GM23338 (cell line): ENCODE measurements around the gene CHMP1B. TPM values are rescaled to one million over a fixed set of nuclear protein-coding genes. Genes with fewer than 3 reads are reported as not detected.

Experiments used
- ATAC-seq: fragments of 200-7000 bp; cut with Tn5 transposase; 3 replicates; pipeline ENCODE4 v1.9.1; 2020
- DNase-seq: peaks from one replicate; pipeline ENCODE4 v3.0.0-alpha.2; 2015; ENCODE audit warnings: low spot score
- H2AFZ ChIP-seq: fragments of 200-600 bp; sonication (generic); 2 replicates; pipeline ENCODE4 v1.8.0; 2016; ENCODE audit warnings: antibody characterized with exemption, mild to moderate bottlenecking, moderate library complexity
- H3F3A ChIP-seq: fragments of 200-600 bp; sonication (generic); replicated peaks from 2 replicates; pipeline ENCODE4 v1.8.0; 2017; ENCODE audit warnings: antibody characterized with exemption, mixed run types, low read depth
- H3K27ac ChIP-seq: fragments of 200-600 bp; sonication (generic); 2 replicates; pipeline ENCODE4 v1.6.1; 2016; ENCODE audit warnings: low read depth
- H3K27me3 ChIP-seq: fragments of 200-600 bp; sonication (generic); 2 replicates; pipeline ENCODE4 v1.8.0; 2016; ENCODE audit warnings: mild to moderate bottlenecking, mixed run types, moderate library complexity; ENCODE audit not compliant: insufficient read depth
- H3K36me3 ChIP-seq: fragments of 200-600 bp; sonication (generic); 2 replicates; pipeline ENCODE4 v1.8.0; 2016; ENCODE audit warnings: mild to moderate bottlenecking; ENCODE audit not compliant: insufficient read depth
- H3K4me1 ChIP-seq: fragments of 200-600 bp; sonication (generic); 2 replicates; pipeline ENCODE4 v1.8.0; 2016; ENCODE audit warnings: mild to moderate bottlenecking, moderate library complexity; ENCODE audit not compliant: insufficient read depth
- H3K4me2 ChIP-seq: fragments of 200-600 bp; sonication (generic); 2 replicates; pipeline ENCODE4 v1.7.1; 2017; ENCODE audit warnings: mixed run types
- H3K4me3 ChIP-seq: fragments of 200-600 bp; sonication (generic); 2 replicates; pipeline ENCODE4 v1.6.1; 2016; ENCODE audit warnings: mixed run types
- H3K79me2 ChIP-seq: fragments of 200-600 bp; sonication (generic); replicated peaks from 2 replicates; pipeline ENCODE4 v1.8.0; 2017; ENCODE audit warnings: mild to moderate bottlenecking; ENCODE audit not compliant: insufficient read depth
- H3K9me2 ChIP-seq: fragments of 200-600 bp; sonication (generic); 2 replicates; pipeline ENCODE4 v1.8.0; 2017; ENCODE audit not compliant: insufficient read depth
- H4K20me1 ChIP-seq: fragments of 200-600 bp; sonication (generic); replicated peaks from 2 replicates; pipeline ENCODE4 v1.8.0; 2017; ENCODE audit warnings: mild to moderate bottlenecking; ENCODE audit not compliant: insufficient read depth
- H3K27ac Mint-ChIP-seq: 2 replicates; pipeline ENCODE4 v1.8.0; 2020; ENCODE audit warnings: inconsistent platforms, mild to moderate bottlenecking, moderate library complexity, mixed read lengths
- H3K27me3 Mint-ChIP-seq: 3 replicates; pipeline ENCODE4 v1.8.0; 2022; ENCODE audit warnings: low read depth, mild to moderate bottlenecking, moderate library complexity, mixed read lengths, inconsistent platforms; ENCODE audit not compliant: insufficient read depth, poor library complexity
- H3K36me3 Mint-ChIP-seq: 3 replicates; pipeline ENCODE4 v1.8.0; 2021; ENCODE audit warnings: low read depth, mild to moderate bottlenecking, inconsistent platforms, moderate library complexity, mixed read lengths
- H3K4me1 Mint-ChIP-seq: 3 replicates; pipeline ENCODE4 v1.8.0; 2020; ENCODE audit warnings: mild to moderate bottlenecking, inconsistent platforms, mixed read lengths
- H3K4me3 Mint-ChIP-seq: 3 replicates; pipeline ENCODE4 v1.8.0; 2021; ENCODE audit warnings: moderate library complexity, mild to moderate bottlenecking, inconsistent platforms, mixed read lengths
- H3K9me3 Mint-ChIP-seq: 3 replicates; pipeline ENCODE4 v1.8.0; 2020; ENCODE audit warnings: moderate library complexity, mild to moderate bottlenecking, inconsistent platforms, mixed read lengths
- STAT1 ChIP-seq: IDR thresholded peaks from one replicate; pipeline ENCODE4 v1.6.1; 2016; ENCODE audit warnings: antibody characterized with exemption; ENCODE audit not compliant: unreplicated experiment
- polyA plus RNA-seq: library from polyadenylated mRNA; unstranded; fragments of >200 nt; fragmentation: Nextera tagmentation; extraction: Ambion mirVana; gene quantifications from 2 replicates; pipeline ENCODE4 v1.2.1, GENCODE V29; 2016
- total RNA-seq: library from RNA; depleted of rRNA; stranded (reverse); fragments of >200 nt; shearing (Covaris generic); gene quantifications from 2 replicates; pipeline ENCODE4 v1.2.3, GENCODE V29; 2014
- TF ChIP-seq, protein P1 (sequence below): fragments of 250-450 bp; sonication (Bioruptor Pico); IDR thresholded peaks from 2 replicates; pipeline ENCODE4 v1.5.0; 2020; ENCODE audit warnings: mild to moderate bottlenecking, moderate library complexity
- TF ChIP-seq, protein P2 (sequence below), 2 experiments: fragments of 200-600 bp in 1 of 2; sonication (generic) in 1 of 2; conservative IDR thresholded peaks; 2 replicates each; pipeline versions ENCODE4 v1.5.1 to v1.6.1; 2016 to 2017; ENCODE audit warnings: antibody characterized with exemption in 2 of 2, low read depth in 2 of 2, mild to moderate bottlenecking in 2 of 2, moderate library complexity in 1 of 2

CHMP1B gene
- total and polyA plus RNA-seq, 2 experiments from 2014 or later, result 41.8 to 52.1 TPM

DNA sequence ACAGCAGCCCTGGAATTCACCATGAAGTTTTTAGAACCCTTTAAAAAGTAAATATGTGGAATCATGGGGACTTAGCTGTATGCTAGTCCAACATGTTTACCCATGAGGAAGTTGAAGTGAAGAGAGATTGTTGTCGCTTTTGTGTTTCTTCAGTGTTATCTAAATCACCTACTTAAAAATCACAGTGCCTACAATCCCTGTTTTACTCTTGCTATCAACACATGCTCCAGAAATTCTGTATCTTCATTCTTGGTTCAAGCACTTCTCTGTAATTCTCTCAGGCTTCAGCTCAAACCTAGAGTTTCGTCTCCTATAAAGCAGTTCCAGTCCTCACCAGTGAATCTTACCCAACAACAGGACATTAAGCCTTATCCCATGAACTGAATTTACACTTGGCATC lies 30.5 kb upstream of the CHMP1B start (continued):
- TF ChIP-seq, protein P1, sequence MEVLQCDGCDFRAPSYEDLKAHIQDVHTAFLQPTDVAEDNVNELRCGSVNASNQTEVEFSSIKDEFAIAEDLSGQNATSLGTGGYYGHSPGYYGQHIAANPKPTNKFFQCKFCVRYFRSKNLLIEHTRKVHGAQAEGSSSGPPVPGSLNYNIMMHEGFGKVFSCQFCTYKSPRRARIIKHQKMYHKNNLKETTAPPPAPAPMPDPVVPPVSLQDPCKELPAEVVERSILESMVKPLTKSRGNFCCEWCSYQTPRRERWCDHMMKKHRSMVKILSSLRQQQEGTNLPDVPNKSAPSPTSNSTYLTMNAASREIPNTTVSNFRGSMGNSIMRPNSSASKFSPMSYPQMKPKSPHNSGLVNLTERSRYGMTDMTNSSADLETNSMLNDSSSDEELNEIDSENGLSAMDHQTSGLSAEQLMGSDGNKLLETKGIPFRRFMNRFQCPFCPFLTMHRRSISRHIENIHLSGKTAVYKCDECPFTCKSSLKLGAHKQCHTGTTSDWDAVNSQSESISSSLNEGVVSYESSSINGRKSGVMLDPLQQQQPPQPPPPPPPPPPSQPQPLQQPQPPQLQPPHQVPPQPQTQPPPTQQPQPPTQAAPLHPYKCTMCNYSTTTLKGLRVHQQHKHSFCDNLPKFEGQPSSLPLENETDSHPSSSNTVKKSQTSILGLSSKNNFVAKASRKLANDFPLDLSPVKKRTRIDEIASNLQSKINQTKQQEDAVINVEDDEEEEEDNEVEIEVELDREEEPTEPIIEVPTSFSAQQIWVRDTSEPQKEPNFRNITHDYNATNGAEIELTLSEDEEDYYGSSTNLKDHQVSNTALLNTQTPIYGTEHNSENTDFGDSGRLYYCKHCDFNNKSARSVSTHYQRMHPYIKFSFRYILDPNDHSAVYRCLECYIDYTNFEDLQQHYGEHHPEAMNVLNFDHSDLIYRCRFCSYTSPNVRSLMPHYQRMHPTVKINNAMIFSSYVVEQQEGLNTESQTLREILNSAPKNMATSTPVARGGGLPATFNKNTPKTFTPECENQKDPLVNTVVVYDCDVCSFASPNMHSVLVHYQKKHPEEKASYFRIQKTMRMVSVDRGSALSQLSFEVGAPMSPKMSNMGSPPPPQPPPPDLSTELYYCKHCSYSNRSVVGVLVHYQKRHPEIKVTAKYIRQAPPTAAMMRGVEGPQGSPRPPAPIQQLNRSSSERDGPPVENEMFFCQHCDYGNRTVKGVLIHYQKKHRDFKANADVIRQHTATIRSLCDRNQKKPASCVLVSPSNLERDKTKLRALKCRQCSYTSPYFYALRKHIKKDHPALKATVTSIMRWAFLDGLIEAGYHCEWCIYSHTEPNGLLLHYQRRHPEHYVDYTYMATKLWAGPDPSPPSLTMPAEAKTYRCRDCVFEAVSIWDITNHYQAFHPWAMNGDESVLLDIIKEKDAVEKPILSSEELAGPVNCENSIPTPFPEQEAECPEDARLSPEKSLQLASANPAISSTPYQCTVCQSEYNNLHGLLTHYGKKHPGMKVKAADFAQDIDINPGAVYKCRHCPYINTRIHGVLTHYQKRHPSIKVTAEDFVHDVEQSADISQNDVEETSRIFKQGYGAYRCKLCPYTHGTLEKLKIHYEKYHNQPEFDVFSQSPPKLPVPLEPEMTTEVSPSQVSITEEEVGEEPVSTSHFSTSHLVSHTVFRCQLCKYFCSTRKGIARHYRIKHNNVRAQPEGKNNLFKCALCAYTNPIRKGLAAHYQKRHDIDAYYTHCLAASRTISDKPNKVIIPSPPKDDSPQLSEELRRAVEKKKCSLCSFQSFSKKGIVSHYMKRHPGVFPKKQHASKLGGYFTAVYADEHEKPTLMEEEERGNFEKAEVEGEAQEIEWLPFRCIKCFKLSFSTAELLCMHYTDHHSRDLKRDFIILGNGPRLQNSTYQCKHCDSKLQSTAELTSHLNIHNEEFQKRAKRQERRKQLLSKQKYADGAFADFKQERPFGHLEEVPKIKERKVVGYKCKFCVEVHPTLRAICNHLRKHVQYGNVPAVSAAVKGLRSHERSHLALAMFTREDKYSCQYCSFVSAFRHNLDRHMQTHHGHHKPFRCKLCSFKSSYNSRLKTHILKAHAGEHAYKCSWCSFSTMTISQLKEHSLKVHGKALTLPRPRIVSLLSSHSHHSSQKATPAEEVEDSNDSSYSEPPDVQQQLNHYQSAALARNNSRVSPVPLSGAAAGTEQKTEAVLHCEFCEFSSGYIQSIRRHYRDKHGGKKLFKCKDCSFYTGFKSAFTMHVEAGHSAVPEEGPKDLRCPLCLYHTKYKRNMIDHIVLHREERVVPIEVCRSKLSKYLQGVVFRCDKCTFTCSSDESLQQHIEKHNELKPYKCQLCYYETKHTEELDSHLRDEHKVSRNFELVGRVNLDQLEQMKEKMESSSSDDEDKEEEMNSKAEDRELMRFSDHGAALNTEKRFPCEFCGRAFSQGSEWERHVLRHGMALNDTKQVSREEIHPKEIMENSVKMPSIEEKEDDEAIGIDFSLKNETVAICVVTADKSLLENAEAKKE (CRISPR knock-in tag), result no peak

DNA sequence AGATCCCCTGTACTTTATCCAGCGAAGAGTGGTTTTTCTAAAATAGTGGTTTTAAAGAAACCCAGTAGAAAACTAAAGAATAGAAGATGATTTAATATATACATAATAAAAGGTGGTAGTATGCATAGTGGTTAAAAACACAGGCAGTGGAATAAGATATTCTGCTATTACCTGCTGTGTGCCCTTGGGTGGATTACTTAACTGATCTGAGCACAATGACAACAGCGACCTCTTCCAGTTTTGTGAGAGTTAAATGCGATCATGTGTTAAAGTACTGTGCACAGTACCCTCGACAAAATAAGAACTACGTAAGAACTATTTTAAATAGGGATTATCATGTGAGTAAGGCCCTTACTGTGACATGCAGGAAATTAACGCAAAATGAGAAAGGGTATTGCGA lies 30.0 kb upstream of the CHMP1B start:
- H3K27ac Mint-ChIP-seq, result peak overlapping the region; percentile 36; the same call in 1 of the 2 replicates
- H3K36me3 Mint-ChIP-seq, result no peaks in the 10 kb centered on the region
- no peaks in the 10 kb centered on the region for H3K79me2 ChIP-seq
- no peaks in the 10 kb centered on the region for H3K27me3 ChIP-seq
- no peaks in the 10 kb centered on the region; the same call in 1 of the 2 replicates for H3F3A ChIP-seq
- no peak for TF ChIP-seq STAT1
- TF ChIP-seq, protein P2, sequence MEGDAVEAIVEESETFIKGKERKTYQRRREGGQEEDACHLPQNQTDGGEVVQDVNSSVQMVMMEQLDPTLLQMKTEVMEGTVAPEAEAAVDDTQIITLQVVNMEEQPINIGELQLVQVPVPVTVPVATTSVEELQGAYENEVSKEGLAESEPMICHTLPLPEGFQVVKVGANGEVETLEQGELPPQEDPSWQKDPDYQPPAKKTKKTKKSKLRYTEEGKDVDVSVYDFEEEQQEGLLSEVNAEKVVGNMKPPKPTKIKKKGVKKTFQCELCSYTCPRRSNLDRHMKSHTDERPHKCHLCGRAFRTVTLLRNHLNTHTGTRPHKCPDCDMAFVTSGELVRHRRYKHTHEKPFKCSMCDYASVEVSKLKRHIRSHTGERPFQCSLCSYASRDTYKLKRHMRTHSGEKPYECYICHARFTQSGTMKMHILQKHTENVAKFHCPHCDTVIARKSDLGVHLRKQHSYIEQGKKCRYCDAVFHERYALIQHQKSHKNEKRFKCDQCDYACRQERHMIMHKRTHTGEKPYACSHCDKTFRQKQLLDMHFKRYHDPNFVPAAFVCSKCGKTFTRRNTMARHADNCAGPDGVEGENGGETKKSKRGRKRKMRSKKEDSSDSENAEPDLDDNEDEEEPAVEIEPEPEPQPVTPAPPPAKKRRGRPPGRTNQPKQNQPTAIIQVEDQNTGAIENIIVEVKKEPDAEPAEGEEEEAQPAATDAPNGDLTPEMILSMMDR (conservative IDR thresholded peaks at IDR 0.05; ENCODE audit: low read depth in 2 of 2), result 0 out of 4 replicates have a peak, but pooled peaks of 1 of the 2 experiments have one; percentile 0
- H3K4me1 ChIP-seq, result peaks cover 18% of the 10 kb centered on the region; the same call in 1 of the 2 replicates
- no peaks in the 10 kb centered on the region for H3K9me2 ChIP-seq
- H3K4me3 ChIP-seq, result no peak overlapping the region
- no peak overlapping the region for H3K4me2 ChIP-seq
- no peaks in the 10 kb centered on the region for H3K27me3 Mint-ChIP-seq
- H3K36me3 ChIP-seq, result no peaks in the 10 kb centered on the region
- no peaks in the 10 kb centered on the region for H4K20me1 ChIP-seq
- peaks cover 21% of the 10 kb centered on the region for H3K4me1 Mint-ChIP-seq
- no peak overlapping the region for H3K4me3 Mint-ChIP-seq
- no peaks in the 10 kb centered on the region for H3K9me3 Mint-ChIP-seq
- no peak for DNase-seq
- ATAC-seq, result no peak
- no peak overlapping the region for H2AFZ ChIP-seq
- no peak overlapping the region for H3K27ac ChIP-seq
